Thyroid gland (tissue), 4 donors: ENCODE measurements around the gene GREB1. TPM values are rescaled to one million over a fixed set of nuclear protein-coding genes. Genes with fewer than 3 reads are reported as not detected.

ENCODE experiments used
- DNase-seq, 2 donors: peaks; one replicate each; pipeline ENCODE4 v3.0.0-alpha.2; 2019
- H3K27ac ChIP-seq, 3 donors: fragments of 200-600 bp; sonication (generic); 1 replicate in 2 of 3; 2 replicates in 1 of 3; pipeline ENCODE4 v1.5.1; 2016 to 2019; ENCODE audit warnings: mild to moderate bottlenecking in 1 of 3, moderate library complexity in 1 of 3
- H3K27me3 ChIP-seq: fragments of 200-600 bp; sonication (generic); one replicate; pipeline ENCODE4 v1.5.1; 2019
- H3K36me3 ChIP-seq, 2 donors: fragments of 200-600 bp; sonication (generic); one replicate each; pipeline ENCODE4 v1.5.1; 2016 to 2019
- H3K4me1 ChIP-seq, 2 donors: fragments of 200-600 bp; sonication (generic); one replicate each; pipeline ENCODE4 v1.5.1; 2017 to 2019
- H3K4me3 ChIP-seq, 3 donors: fragments of 200-600 bp; sonication (generic); replicated peaks in 1 of 3; 1 replicate in 2 of 3; 2 replicates in 1 of 3; pipeline ENCODE4 v1.5.1; 2016; ENCODE audit warnings: mild to moderate bottlenecking in 1 of 3
- H3K9me3 ChIP-seq: fragments of 200-600 bp; sonication (generic); one replicate; pipeline ENCODE4 v1.5.1; 2017
- CTCF ChIP-seq, 6 experiments: fragments of 200-600 bp in 3 of 6; fragments of 450-650 bp in 3 of 6; sonication (generic) in 3 of 6; IDR thresholded peaks; one replicate each; pipeline ENCODE4 v1.5.1; 2016 to 2019; ENCODE audit warnings: antibody characterized with exemption in 6 of 6, mild to moderate bottlenecking in 2 of 6, inconsistent platforms in 1 of 6, moderate library complexity in 1 of 6
- POLR2A ChIP-seq, 2 donors: fragments of 450-650 bp; IDR thresholded peaks; one replicate each; pipeline ENCODE4 v1.6.1; 2017; ENCODE audit warnings: antibody characterized with exemption in 2 of 2, mild to moderate bottlenecking in 2 of 2, moderate library complexity in 1 of 2
- WGBS, 2 donors: methylation state at CpG; one replicate each; pipeline ENCODE4 v1.1.5; 2017; 5-methylcytosine and 5-hydroxymethylcytosine counted together
- intact Hi-C: fragments of 100-400 bp; cut with DNase I; formaldehyde crosslinking; loops from one replicate; pipeline ENCODE4 v1.15.1; 2023
- total RNA-seq, 4 donors: library from RNA; depleted of rRNA; stranded (reverse); fragments of >200 nt; gene quantifications; one replicate each; pipeline ENCODE4 v1.2.3, GENCODE V29; 2016

The GREB1 gene
- total RNA-seq, 4 donors from 2014 or later, result 0.94 to 4.2 (median 2.0) TPM

DNA sequence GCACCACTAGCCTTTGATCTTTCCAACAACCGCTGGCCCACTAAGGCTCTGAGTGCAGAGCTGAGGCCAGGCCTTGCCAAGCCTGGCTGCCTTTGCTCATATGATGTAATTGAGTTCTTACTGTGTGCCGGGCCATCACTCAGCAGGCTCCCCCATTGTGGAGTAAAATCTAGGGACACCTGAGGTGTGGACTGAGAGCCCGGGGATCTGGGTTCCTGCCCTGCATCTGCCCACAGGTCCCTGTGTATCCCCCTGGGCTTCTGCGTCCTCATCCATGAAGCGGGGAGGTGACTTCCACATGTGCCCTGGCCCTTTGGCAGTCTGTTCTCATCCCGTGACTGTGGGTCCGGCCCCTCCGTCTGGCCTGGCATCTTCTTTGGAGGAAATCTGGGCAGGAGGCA lies 33.8 kb downstream of the GREB1 start:
- WGBS, 2 donors, result 94 to 95% methylated on average over 5 to 8 of the region's 8 CpGs
- no peak for DNase-seq
- H3K27ac ChIP-seq, result no peak overlapping the region
- intact Hi-C loops, result no loop called here
- H3K4me1 ChIP-seq, result no peaks in the 10 kb centered on the region
- no peaks in the 10 kb centered on the region for H3K27me3 ChIP-seq
- no peak overlapping the region for H3K4me3 ChIP-seq
- no peaks in the 10 kb centered on the region for H3K9me3 ChIP-seq
- H3K36me3 ChIP-seq, result no peaks in the 10 kb centered on the region
- TF ChIP-seq POLR2A (IDR thresholded peaks at IDR 0.05), result no peak
- TF ChIP-seq CTCF (IDR thresholded peaks at IDR 0.05), result no peak

DNA sequence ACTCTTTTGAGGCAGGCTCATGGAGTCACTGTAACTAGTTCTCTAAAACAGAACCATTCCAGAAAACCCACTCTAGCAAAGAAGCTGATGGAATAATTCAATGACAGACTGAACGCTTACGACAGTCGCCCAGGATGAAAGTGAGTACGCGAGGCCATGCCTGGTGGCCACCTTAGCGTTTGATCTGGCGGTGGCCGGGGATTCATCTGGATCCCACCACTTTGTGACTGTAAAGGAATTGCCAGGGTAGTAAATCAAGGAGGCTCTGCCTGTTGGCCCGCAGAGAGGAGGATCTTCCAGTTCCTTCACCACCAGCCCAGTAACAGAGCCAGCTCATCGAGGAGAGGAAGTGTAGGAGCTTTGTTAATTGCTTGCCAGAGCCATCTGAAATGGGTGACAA lies 34.6 kb downstream of the GREB1 start:
- WGBS, 2 donors, result 93 to 95% methylated on average over 10 of the region's 10 CpGs
- DNase-seq, result no peak
- Histone ChIP-seq H3K36me3 (no peaks in the 10 kb centered on the region), H3K27ac (no peak overlapping the region), H3K4me3 (no peak overlapping the region), H3K4me1 (no peaks in the 10 kb centered on the region), H3K9me3 (no peaks in the 10 kb centered on the region), H3K27me3 (no peaks in the 10 kb centered on the region)
- intact Hi-C loops, result no loop called here
- TF ChIP-seq POLR2A (IDR thresholded peaks at IDR 0.05) (no peak), CTCF (IDR thresholded peaks at IDR 0.05) (no peak)

DNA sequence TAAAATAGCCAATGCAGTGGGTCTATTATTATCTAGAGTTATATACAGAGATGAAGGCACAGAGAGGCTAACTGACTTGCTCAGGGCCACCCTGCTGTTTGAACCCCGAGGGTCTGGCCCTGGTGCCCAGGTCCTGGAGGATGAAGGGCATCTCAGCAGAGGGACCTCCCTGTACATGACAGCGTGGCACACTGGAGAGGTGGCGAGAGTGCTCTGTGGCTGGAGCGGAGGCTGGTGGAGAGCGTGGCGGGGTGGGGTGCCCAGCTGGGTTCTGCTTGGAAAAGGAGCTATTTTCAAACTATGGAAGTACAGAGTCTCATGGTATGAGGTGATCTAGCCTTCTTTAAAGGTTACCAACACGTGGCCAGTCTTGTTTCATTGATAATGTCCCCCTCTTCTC lies 35.8 kb downstream of the GREB1 start:
- Histone ChIP-seq H3K36me3 (no peaks in the 10 kb centered on the region), H3K27ac (no peak overlapping the region), H3K4me3 (no peak overlapping the region), H3K4me1 (no peaks in the 10 kb centered on the region), H3K9me3 (no peaks in the 10 kb centered on the region), H3K27me3 (no peaks in the 10 kb centered on the region)
- TF ChIP-seq CTCF (IDR thresholded peaks at IDR 0.05), result no peak
- TF ChIP-seq POLR2A (IDR thresholded peaks at IDR 0.05), result no peak
- 96 to 97% methylated on average over 7 of the region's 7 CpGs for WGBS, 2 donors
- no peak for DNase-seq
- intact Hi-C loops, result no loop called here

GRCh38 chr2:11571170-11571569 lies 37.3 kb downstream of the GREB1 start:
- intact Hi-C loops, result no loop called here
- no peak for TF ChIP-seq POLR2A (IDR thresholded peaks at IDR 0.05)
- TF ChIP-seq CTCF (IDR thresholded peaks at IDR 0.05), result no peak
- Histone ChIP-seq H3K4me3 (no peak overlapping the region), H3K36me3 (no peaks in the 10 kb centered on the region), H3K9me3 (no peaks in the 10 kb centered on the region), H3K27me3 (no peaks in the 10 kb centered on the region), H3K4me1 (no peaks in the 10 kb centered on the region), H3K27ac (no peak overlapping the region)
- 87 to 89% methylated on average over 7 of the region's 7 CpGs for WGBS, 2 donors
- no peak for DNase-seq

DNA sequence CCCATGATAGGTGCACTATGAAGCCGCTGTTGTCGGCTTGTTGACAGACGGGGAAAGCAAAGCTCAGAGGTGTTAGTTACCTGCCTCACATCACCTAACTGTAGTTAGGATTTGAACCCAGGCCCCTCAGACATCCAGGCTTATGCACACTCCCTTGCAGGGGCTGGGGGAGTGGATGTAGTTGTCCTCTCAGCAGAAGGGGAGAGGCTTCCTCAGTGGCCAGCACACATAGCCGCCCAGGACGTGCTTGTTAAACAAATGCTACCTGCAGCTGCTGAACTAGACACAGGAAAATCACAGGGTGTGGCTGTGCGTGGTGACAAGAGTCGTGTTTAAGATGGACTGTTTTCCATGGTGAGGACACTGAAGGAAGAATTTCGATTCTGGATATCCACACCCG lies 39.2 kb downstream of the GREB1 start:
- 84 to 88% methylated on average over 8 to 9 of the region's 9 CpGs for WGBS, 2 donors
- Histone ChIP-seq H3K9me3 (no peaks in the 10 kb centered on the region), H3K27ac (no peak overlapping the region)

More for the DNA sequence above, 39.2 kb downstream of the GREB1 start:
- Histone ChIP-seq H3K36me3 (no peaks in the 10 kb centered on the region), H3K27me3 (no peaks in the 10 kb centered on the region), H3K4me3 (no peak overlapping the region), H3K4me1 (no peaks in the 10 kb centered on the region)
- DNase-seq, result no peak
- intact Hi-C loops, result no loop called here
- TF ChIP-seq CTCF (IDR thresholded peaks at IDR 0.05) (no peak), POLR2A (IDR thresholded peaks at IDR 0.05) (no peak)
